ENCODE data around the gene MCL1.
"Not testable (repeated sequence)": the region's sequence is repeated elsewhere in the genome, so short reads cannot be mapped to it uniquely, and the experiment has no call there.

DNA sequence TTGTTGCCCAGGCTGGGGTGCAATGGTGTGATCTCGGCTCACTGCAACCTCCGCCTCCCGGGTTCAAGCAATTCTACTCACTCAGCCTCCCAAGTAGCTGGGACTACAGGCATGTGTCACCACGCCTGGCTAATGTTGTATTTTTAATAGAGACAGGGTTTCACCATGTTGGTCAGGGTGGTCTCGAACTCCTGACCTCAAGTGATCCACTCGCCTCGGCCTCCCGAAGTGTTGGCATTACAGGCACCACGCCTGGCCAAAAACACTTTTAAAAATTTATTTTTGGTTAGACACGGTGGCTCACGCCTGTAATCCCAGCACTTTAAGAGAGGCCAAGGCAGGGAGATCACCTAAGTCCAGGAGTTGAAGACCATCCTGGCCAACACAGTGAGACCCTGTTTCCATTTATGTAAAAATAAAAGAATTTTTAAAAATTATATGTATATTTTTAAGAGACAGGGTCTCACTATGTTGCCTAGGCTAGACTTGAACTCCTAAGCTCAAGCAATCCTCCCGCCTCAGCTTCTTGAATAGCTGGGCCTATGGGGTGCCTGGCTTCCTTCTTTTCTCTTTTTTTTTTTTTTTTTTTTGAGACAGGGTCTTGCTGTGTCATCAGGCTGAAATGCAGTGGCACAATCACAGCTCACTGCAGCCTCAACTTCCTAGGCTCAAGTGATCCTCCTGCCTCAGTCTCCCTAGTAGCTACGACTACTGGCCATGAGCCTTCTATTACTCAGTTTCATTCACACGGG lies 14.0 kb downstream of the MCL1 start:
- TF ChIP-seq, protein P1, sequence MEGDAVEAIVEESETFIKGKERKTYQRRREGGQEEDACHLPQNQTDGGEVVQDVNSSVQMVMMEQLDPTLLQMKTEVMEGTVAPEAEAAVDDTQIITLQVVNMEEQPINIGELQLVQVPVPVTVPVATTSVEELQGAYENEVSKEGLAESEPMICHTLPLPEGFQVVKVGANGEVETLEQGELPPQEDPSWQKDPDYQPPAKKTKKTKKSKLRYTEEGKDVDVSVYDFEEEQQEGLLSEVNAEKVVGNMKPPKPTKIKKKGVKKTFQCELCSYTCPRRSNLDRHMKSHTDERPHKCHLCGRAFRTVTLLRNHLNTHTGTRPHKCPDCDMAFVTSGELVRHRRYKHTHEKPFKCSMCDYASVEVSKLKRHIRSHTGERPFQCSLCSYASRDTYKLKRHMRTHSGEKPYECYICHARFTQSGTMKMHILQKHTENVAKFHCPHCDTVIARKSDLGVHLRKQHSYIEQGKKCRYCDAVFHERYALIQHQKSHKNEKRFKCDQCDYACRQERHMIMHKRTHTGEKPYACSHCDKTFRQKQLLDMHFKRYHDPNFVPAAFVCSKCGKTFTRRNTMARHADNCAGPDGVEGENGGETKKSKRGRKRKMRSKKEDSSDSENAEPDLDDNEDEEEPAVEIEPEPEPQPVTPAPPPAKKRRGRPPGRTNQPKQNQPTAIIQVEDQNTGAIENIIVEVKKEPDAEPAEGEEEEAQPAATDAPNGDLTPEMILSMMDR (IDR thresholded peaks at IDR 0.05; ENCODE audit: low read depth, low read length) = not testable (repeated sequence)
- not testable (repeated sequence) for TF ChIP-seq POLR2A (IDR thresholded peaks at IDR 0.05; ENCODE audit: extremely low read depth, insufficient read length)
- TF ChIP-seq, protein P2, sequence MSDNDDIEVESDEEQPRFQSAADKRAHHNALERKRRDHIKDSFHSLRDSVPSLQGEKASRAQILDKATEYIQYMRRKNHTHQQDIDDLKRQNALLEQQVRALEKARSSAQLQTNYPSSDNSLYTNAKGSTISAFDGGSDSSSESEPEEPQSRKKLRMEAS (IDR thresholded peaks at IDR 0.05; ENCODE audit: low read depth, low read length) = not testable (repeated sequence)
